Spinal cord (tissue), 10 donors: ENCODE results near the gene CEP250. TPM values are rescaled to one million over a fixed set of nuclear protein-coding genes. Genes with fewer than 3 reads are reported as not detected.
A peak's percentile ranks its signal among the peaks of the same experiment; 100 is the strongest.
"Not testable (repeated sequence)": the region's sequence is repeated elsewhere in the genome, so short reads cannot be mapped to it uniquely, and the experiment has no call there.

ENCODE experiments used
- DNase-seq, 6 donors: peaks; one replicate each; pipeline versions ENCODE4 v3.0.0 to v3.0.0-alpha.2; 2013 to 2015; ENCODE audit warnings: low spot score in 6 of 6, low read depth in 4 of 6
- H3K27ac ChIP-seq: one replicate; pipeline ENCODE4 v1.5.1; 2013; ENCODE audit warnings: low read depth, low read length, control low read depth
- H3K27me3 ChIP-seq: one replicate; pipeline ENCODE4 v1.6.1; 2013; ENCODE audit warnings: low read length; ENCODE audit not compliant: control insufficient read depth, insufficient read depth
- H3K36me3 ChIP-seq: one replicate; pipeline ENCODE4 v1.6.1; 2013; ENCODE audit warnings: low read length; ENCODE audit not compliant: control insufficient read depth, insufficient read depth
- H3K4me1 ChIP-seq: one replicate; pipeline ENCODE4 v1.6.1; 2013; ENCODE audit warnings: low read length; ENCODE audit not compliant: control insufficient read depth, insufficient read depth
- H3K4me3 ChIP-seq: one replicate; pipeline ENCODE4 v1.5.1; 2013; ENCODE audit warnings: low read depth, low read length, control low read depth
- H3K9me3 ChIP-seq: one replicate; pipeline ENCODE4 v1.6.1; 2013; ENCODE audit warnings: low read length; ENCODE audit not compliant: control insufficient read depth, insufficient read depth
- WGBS: methylation state at CpG from one replicate; pipeline ENCODE4 v1.1.5; 2013; ENCODE audit warnings: missing lambda C conversion rate; ENCODE audit not compliant: insufficient coverage; 5-methylcytosine and 5-hydroxymethylcytosine counted together
- polyA plus RNA-seq, 2 donors: library from polyadenylated mRNA; unstranded; fragments of 120-200 nt; gene quantifications; one replicate each; pipeline ENCODE4 v1.2.1, GENCODE V29; 2013; ENCODE audit not compliant: insufficient read length in 2 of 2
- total RNA-seq, 2 donors: library from RNA; depleted of rRNA in 1 of 2; stranded (reverse); fragments of 120-200 nt in 1 of 2; fragments of >200 nt in 1 of 2; gene quantifications; one replicate each; pipeline versions ENCODE4 v1.2.3 to v1.2.4, GENCODE V29; 2013 to 2014
- donor health status: healthy.

The CEP250 gene
- total and polyA plus RNA-seq, 4 donors, result 24.5 to 55.3 (median 35.9) TPM

GRCh38 chr20:35515341-35515740 is 59.9 kb downstream of the CEP250 start:
- H3K4me3 ChIP-seq, result no peak overlapping the region
- H3K4me1 ChIP-seq, result peaks cover 5% of the 10 kb centered on the region
- no peak for DNase-seq
- no peaks in the 10 kb centered on the region for H3K9me3 ChIP-seq
- H3K36me3 ChIP-seq, result peaks cover 44% of the 10 kb centered on the region
- no peaks in the 10 kb centered on the region for H3K27me3 ChIP-seq
- H3K27ac ChIP-seq, result no peak overlapping the region
- 96% methylated on average over 3 of the region's 4 CpGs for WGBS

- Histone ChIP-seq H3K4me1 (peaks cover 5% of the 10 kb centered on the region), H3K27me3 (no peaks in the 10 kb centered on the region), H3K4me3 (no peak overlapping the region), H3K27ac (no peak overlapping the region), H3K9me3 (no peaks in the 10 kb centered on the region), H3K36me3 (peaks cover 36% of the 10 kb centered on the region)
- no CpG with 5 or more reads among the region's 3 CpGs for WGBS
- peak in 1 of 6 donors; percentile 38 for DNase-seq
These were observed 60.7 kb downstream of the CEP250 start for GRCh38 chr20:35515949-35516645.

GRCh38 chr20:35517125-35517524 is 61.7 kb downstream of the CEP250 start:
- Histone ChIP-seq H3K4me1 (peaks cover 5% of the 10 kb centered on the region), H3K36me3 (peaks cover 30% of the 10 kb centered on the region), H3K27me3 (no peaks in the 10 kb centered on the region), H3K27ac (no peak overlapping the region), H3K9me3 (no peaks in the 10 kb centered on the region), H3K4me3 (no peak overlapping the region)
- no peak for DNase-seq
- 10% methylated on average over 1 of the region's 1 CpG for WGBS

GRCh38 chr20:35517767-35518166 is 62.4 kb downstream of the CEP250 start:
- H3K9me3 ChIP-seq, DNase-seq, H3K4me1 ChIP-seq, H3K27ac ChIP-seq, H3K27me3 ChIP-seq, H3K4me3 ChIP-seq: not testable (repeated sequence)
- 71% methylated on average over 4 of the region's 5 CpGs for WGBS
- H3K36me3 ChIP-seq, result peaks cover 23% of the 10 kb centered on the region

GRCh38 chr20:35518955-35519354 is 63.6 kb downstream of the CEP250 start:
- no peak for DNase-seq

GRCh38 chr20:35523298-35523888 is 68.0 kb downstream of the CEP250 start:
- DNase-seq, result no peak
- Histone ChIP-seq H3K27me3 (no peaks in the 10 kb centered on the region), H3K36me3 (no peaks in the 10 kb centered on the region)

More at GRCh38 chr20:35518955-35519354, 63.6 kb downstream of the CEP250 start:
- peaks cover 17% of the 10 kb centered on the region for H3K36me3 ChIP-seq
- H3K9me3 ChIP-seq, result no peaks in the 10 kb centered on the region
- H3K27ac ChIP-seq, result no peak overlapping the region
- H3K4me1 ChIP-seq, result peaks cover 5% of the 10 kb centered on the region
- 95% methylated on average over 4 of the region's 9 CpGs for WGBS
- H3K4me3 ChIP-seq, result no peak overlapping the region
- H3K27me3 ChIP-seq, result no peaks in the 10 kb centered on the region

GRCh38 chr20:35525639-35526038 is 70.2 kb downstream of the CEP250 start:
- 100% methylated on average over 1 of the region's 1 CpG for WGBS
- H3K4me3 ChIP-seq, result no peak overlapping the region
- H3K27me3 ChIP-seq, result no peaks in the 10 kb centered on the region
- DNase-seq, result no peak
- no peak overlapping the region for H3K27ac ChIP-seq
- H3K9me3 ChIP-seq, result peaks cover 2% of the 10 kb centered on the region
- no peaks in the 10 kb centered on the region for H3K36me3 ChIP-seq
- H3K4me1 ChIP-seq, result no peaks in the 10 kb centered on the region

More at GRCh38 chr20:35523298-35523888, 68.0 kb downstream of the CEP250 start:
- peaks cover 2% of the 10 kb centered on the region for H3K9me3 ChIP-seq
- H3K27ac ChIP-seq, result no peak overlapping the region
- no peaks in the 10 kb centered on the region for H3K4me1 ChIP-seq
- 94% methylated on average over 4 of the region's 6 CpGs for WGBS
- H3K4me3 ChIP-seq, result no peak overlapping the region

- H3K27me3 ChIP-seq, result no peaks in the 10 kb centered on the region
- no peaks in the 10 kb centered on the region for H3K36me3 ChIP-seq
- H3K4me3 ChIP-seq, result no peak overlapping the region
- DNase-seq, result no peak
- H3K9me3 ChIP-seq, result peaks cover 2% of the 10 kb centered on the region
- no peaks in the 10 kb centered on the region for H3K4me1 ChIP-seq
- no peak overlapping the region for H3K27ac ChIP-seq
- 54% methylated on average over 4 of the region's 12 CpGs for WGBS
These were observed 71.8 kb downstream of the CEP250 start for GRCh38 chr20:35527122-35527769.

- no peak within 1 kb of the TSS for H3K4me3 ChIP-seq
- H3K4me1 ChIP-seq, result no peaks in the 10 kb centered on the region
- H3K36me3 ChIP-seq, result no peaks in the 10 kb centered on the region
- WGBS, result no CpG with 5 or more reads among the region's 2 CpGs
- no peak within 1 kb of the TSS for H3K27ac ChIP-seq
- DNase-seq, result no peak
- H3K27me3 ChIP-seq, result no peaks in the 10 kb centered on the region
- peaks cover 2% of the 10 kb centered on the region for H3K9me3 ChIP-seq
These were observed 74.2 kb downstream of the CEP250 start, which contains the start of gene C20orf173 for GRCh38 chr20:35529552-35529951. Gene C20orf173 (minus strand): TSS chr20:35529652. CDS start chr20:35529373, 279 bp downstream.
